ENCODE measurements around the gene SCGN. TPM values are rescaled to one million over a fixed set of nuclear protein-coding genes. Genes with fewer than 3 reads are reported as not detected.

The SCGN gene
- total RNA-seq, 1 donor from 2014 or later = not detected

DNA sequence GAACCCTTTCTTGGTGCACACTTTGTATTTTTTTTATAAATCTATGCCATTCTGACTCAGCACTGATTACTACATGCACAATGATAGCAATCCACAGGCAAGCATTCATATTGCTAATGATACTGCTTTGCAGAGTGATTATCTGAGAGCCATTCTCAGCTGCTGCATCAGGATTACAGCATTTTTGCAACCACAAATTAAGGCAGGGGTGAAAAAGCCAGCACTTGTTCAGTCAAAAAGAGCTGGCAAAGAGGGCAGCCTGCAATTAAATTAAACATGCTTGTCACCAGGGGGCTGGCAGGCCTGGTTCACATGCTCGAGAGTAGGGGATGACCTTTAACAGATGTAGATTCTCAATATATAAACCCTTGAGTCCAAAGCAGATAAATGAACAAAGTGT is 61.8 kb downstream of the SCGN start:
- DNase-seq (ENCODE audit: low read depth) (peak; percentile 15), FAIRE-seq (no peak)
- Histone ChIP-seq H3K27me3 (ENCODE audit: control insufficient read depth, insufficient read depth, low read length) (no peaks in the 10 kb centered on the region), H3K4me3 (ENCODE audit: low read depth, low read length) (no peak overlapping the region), H3K36me3 (ENCODE audit: control insufficient read depth, insufficient read depth, low read length) (no peaks in the 10 kb centered on the region)
- TF ChIP-seq, protein P1, sequence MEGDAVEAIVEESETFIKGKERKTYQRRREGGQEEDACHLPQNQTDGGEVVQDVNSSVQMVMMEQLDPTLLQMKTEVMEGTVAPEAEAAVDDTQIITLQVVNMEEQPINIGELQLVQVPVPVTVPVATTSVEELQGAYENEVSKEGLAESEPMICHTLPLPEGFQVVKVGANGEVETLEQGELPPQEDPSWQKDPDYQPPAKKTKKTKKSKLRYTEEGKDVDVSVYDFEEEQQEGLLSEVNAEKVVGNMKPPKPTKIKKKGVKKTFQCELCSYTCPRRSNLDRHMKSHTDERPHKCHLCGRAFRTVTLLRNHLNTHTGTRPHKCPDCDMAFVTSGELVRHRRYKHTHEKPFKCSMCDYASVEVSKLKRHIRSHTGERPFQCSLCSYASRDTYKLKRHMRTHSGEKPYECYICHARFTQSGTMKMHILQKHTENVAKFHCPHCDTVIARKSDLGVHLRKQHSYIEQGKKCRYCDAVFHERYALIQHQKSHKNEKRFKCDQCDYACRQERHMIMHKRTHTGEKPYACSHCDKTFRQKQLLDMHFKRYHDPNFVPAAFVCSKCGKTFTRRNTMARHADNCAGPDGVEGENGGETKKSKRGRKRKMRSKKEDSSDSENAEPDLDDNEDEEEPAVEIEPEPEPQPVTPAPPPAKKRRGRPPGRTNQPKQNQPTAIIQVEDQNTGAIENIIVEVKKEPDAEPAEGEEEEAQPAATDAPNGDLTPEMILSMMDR (IDR thresholded peaks at IDR 0.05; ENCODE audit: insufficient read depth, low read length, severe bottlenecking) = no peak

GRCh38 chr6:25714765-25715164 is 62.8 kb downstream of the SCGN start:
- FAIRE-seq (no peak), DNase-seq (ENCODE audit: low read depth) (peak; percentile 44)
- Histone ChIP-seq H3K36me3 (ENCODE audit: control insufficient read depth, insufficient read depth, low read length) (no peaks in the 10 kb centered on the region), H3K27me3 (ENCODE audit: control insufficient read depth, insufficient read depth, low read length) (no peaks in the 10 kb centered on the region), H3K4me3 (ENCODE audit: low read depth, low read length) (no peak overlapping the region)
- TF ChIP-seq, protein P1 (IDR thresholded peaks at IDR 0.05; ENCODE audit: insufficient read depth, low read length, severe bottlenecking) = no peak

- FAIRE-seq (no peak), DNase-seq (ENCODE audit: low read depth) (no peak)
- Histone ChIP-seq H3K36me3 (ENCODE audit: control insufficient read depth, insufficient read depth, low read length) (no peaks in the 10 kb centered on the region), H3K27me3 (ENCODE audit: control insufficient read depth, insufficient read depth, low read length) (no peaks in the 10 kb centered on the region), H3K4me3 (ENCODE audit: low read depth, low read length) (no peak overlapping the region)
- TF ChIP-seq, protein P1 (IDR thresholded peaks at IDR 0.05; ENCODE audit: insufficient read depth, low read length, severe bottlenecking) = no peak
These were observed 63.8 kb downstream of the SCGN start for GRCh38 chr6:25715794-25716193.

DNA sequence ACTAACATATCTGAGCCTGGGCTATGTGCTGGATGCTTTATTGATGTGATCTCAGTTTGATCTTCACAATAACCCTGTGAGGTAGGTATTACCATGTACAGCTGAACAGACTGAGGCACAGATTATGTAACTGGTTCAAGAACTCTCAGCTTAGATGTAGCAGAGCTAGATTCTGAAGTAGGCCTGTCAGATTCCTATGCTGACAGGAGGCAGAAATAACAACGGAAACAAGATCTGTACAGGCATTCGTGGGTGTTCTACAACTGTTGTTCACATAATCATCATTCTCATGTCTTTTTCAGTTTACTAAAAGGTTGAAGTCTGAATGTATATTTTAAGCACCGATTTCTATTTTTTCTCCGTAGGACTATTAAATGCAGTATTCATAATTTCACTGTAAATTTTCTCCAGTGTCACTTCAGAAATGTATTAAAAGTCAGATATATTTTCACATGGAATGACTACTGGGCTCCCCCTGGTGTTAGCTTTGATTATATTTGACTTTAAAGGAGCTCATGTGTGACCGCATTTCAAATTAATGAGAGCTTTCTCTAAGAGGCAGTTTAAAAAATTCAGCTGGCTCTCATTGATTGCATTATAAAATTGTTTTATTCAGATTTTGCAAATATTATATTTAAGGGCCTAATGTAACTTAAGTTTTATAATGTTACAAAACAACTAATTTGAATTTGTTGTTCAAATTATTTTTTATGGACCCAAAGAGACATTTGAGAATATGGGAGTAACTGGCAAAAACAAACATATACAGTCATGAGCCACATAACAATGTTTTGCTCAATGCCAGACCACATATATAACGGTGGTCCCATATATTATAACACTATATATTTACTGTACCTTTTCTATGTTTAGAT is 66.1 kb downstream of the SCGN start:
- Histone ChIP-seq H3K4me3 (ENCODE audit: low read depth, low read length) (no peak overlapping the region), H3K27me3 (ENCODE audit: control insufficient read depth, insufficient read depth, low read length) (no peaks in the 10 kb centered on the region), H3K36me3 (ENCODE audit: control insufficient read depth, insufficient read depth, low read length) (no peaks in the 10 kb centered on the region)
- TF ChIP-seq, protein P1 (IDR thresholded peaks at IDR 0.05; ENCODE audit: insufficient read depth, low read length, severe bottlenecking) = peak; percentile 29
- FAIRE-seq (no peak), DNase-seq (ENCODE audit: low read depth) (peak; percentile 32)

DNA sequence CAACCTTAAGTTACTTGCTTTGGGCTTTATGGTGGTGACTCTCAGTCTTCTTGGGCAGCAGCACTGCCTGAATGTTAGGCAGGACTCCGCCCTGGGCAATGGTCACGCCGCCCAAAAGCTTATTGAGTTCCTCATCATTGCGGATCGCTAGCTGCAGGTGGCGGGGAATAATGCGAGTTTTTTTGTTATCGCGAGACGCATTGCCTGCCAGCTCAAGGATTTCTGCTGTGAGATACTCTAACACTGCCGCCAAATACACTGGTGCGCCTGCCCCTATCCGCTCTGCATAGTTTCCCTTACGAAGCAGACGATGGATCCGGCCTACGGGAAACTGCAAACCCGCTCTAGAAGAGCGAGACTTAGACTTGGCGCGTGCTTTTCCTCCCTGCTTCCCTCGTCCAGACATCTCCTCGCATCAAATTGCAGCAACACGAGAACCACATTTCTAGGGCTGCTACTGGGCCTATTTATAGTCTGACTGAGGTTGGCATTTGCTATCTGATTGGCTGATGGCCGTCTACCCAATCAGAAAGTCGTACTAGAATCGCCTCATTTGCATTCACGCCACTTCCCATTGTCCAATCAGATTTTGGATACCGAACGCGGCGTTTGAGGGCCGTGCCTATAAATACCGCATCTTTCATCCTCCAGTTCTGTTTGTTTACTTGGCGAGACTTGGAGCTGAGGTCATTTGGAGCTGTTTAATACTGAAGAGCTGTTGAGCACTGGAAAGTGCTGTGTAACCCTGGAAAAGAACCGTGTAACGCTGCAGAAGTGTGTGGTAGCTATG is 74.3 kb downstream of the SCGN start:
- FAIRE-seq = peak; percentile 55
- DNase-seq (ENCODE audit: low read depth) = no peak
- H3K27me3 ChIP-seq (ENCODE audit: control insufficient read depth, insufficient read depth, low read length) = no peaks in the 10 kb centered on the region
- no peak overlapping the region for H3K4me3 ChIP-seq (ENCODE audit: low read depth, low read length)
- TF ChIP-seq, protein P1 (IDR thresholded peaks at IDR 0.05; ENCODE audit: insufficient read depth, low read length, severe bottlenecking) = no peak
- no peaks in the 10 kb centered on the region for H3K36me3 ChIP-seq (ENCODE audit: control insufficient read depth, insufficient read depth, low read length)
